KG1 (cell line): Measurements from ENCODE around the gene CCDC40.
"Not testable (repeated sequence)": the region's sequence is repeated elsewhere in the genome, so short reads cannot be mapped to it uniquely, and the experiment has no call there.

Experiments used
- DNase-seq: peaks from one replicate; lab custom pipeline; 2025; lab: John Stamatoyannopoulos, UW

Gene CCDC40

DNA sequence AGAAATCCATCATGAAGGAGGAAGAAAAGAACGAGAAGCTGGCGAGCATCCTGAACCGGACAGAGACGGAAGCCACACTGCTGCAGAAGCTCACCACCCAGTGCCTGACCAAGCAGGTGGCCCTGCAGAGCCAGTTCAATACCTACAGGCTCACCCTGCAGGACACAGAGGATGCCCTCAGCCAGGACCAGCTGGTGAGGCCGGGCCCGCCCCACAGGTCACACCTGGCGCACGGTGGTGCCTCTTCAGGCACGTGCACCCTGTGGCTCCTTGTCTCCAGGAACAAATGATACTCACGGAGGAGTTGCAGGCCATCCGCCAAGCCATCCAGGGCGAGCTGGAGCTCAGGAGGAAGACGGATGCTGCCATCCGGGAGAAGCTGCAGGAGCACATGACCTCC, 45.2 kb downstream of the CCDC40 start:
- DNase-seq: no peak

- peak; percentile 35 for DNase-seq
Observed at GRCh38 chr17:80082403-80083135, 46.1 kb downstream of the CCDC40 start.

DNA sequence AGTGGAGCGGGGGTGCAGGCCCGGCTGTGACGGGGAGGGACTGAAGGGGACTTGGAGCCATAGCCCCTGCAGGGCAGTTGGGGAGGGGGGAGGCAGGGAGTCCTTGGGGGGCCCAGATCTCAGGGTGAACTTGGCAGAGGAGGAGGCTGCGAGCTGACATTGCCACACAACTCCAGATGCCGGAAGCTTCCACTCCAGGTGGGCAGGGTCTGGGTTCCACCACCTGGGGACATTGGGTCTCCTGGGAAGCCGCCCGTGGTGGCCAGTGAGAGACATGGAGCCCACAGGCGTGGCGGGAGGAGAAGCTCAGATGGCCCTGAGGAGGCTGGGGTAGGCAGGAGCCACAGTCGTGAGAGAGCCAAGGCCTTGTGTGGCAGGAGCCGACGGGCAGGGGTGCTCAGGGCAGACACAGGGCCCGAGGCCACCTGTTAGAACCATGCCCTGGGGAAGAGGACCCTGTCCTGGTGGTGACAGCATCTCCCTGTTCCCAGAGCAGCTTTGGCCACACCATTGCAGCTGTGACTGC, 46.8 kb downstream of the CCDC40 start:
- DNase-seq: no peak

GRCh38 chr17:80084773-80085172, 48.3 kb downstream of the CCDC40 start:
- no peak for DNase-seq

GRCh38 chr17:80086081-80086480, 49.6 kb downstream of the CCDC40 start:
- no peak for DNase-seq

- no peak for DNase-seq
Observed at GRCh38 chr17:80086616-80087015, 50.2 kb downstream of the CCDC40 start.

GRCh38 chr17:80087346-80088265, 51.2 kb downstream of the CCDC40 start:
- no peak for DNase-seq

DNA sequence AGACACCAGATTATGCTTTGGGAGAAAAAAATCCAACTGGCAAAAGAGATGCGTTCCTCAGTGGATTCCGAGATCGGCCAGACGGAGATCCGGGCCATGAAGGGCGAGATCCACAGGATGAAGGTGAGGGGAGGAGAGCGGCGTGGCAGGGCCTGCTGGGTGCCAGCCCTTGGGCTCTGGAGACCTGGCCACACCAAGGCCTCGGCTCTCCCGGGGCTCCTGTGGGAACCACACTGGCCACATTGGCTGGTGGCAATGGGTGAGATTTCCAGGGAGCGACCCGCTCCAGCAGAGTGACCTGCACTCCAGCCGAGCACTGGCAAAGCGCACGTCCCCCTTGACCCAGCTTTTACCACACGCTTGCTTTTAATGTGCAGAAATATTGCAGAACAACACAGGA, 53.3 kb downstream of the CCDC40 start:
- DNase-seq: no peak

DNA sequence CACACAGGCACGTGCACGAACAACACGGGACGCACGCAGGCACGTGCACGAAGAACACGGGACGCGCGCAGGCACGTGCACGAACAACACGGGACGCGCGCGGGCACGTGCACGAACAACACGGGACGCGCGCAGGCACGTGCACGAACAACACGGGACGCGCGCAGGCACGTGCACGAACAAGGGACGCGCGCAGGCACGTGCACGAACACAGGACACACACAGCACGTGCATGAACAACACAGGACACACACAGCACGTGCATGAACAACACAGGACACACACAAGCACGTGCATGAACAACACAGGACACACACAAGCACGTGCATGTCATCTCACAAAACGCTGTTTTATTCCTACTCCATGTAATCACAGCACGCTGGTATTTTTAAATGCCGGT, 53.7 kb downstream of the CCDC40 start:
- DNase-seq: not testable (repeated sequence)

DNA sequence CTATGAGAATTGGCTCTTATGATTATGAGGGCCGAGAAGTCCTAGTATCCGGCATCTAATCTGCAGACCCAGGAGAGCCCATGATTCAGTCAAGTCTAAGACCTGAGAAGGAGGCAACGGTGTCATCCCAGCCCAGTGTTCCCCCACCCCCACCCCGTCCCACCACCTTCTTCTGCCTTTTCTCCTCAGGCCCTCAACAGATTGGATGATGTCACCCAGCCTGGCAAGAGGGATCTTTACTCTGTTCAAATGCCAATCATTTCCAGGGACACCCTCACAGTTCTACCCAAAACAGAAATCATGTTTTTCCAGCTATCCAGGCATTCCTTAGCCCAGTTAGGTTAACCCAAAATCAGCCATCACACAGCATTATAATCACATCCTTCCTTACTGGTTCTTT, 54.9 kb downstream of the CCDC40 start:
- DNase-seq: no peak

DNA sequence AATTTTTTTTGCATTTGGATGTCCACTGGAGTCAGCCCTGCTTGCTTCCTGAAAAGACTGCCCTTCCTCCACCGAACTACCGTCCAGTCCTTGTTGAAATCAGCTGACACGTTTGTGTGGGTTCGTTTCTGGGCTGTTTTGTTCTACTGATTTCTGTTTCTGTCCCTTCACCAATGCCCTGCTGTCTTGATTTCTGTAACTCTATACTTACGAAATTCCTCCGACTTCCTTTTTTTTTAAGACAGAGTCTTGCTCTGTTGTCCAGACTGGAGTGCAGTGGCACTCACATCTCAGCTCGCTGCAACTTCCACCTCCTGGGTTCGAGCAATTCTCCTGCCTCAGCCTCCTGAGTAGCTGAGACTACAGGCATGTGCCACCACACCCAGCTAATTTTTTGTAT, 56.5 kb downstream of the CCDC40 start:
- no peak for DNase-seq

GRCh38 chr17:80095038-80095843, 58.8 kb downstream of the CCDC40 start:
- DNase-seq: no peak

DNA sequence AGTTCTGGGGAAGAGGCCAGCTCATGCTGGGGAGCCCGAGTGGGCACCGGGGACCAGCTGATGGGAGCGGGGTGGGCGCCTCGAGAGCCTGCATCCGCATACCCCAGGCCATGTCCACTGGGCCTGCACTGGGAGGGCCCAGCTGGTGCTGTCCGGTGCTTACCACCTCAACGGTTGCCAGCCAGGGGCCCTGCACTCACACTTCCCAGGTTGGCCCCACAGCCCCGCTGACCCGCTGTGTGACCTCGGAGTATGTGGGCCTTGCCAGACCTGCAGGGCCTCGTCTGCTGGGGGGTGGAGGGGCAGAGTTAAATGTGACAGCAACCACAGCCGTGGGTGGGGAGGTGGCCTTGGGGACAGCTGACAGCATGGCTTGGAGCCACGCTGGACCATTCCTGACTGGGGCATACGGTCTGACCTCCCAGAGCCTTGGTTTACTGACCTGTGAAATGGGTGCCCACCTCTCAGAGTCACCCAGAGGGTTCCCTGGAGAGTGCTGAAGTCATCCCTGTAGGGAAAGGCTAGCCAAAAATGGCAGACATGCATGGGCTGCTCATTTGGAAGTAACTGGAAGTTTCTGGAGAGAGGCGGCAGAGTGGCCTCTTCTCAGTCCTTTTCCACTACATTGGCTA, 59.5 kb downstream of the CCDC40 start:
- no peak for DNase-seq

- DNase-seq: no peak
Observed at GRCh38 chr17:80096561-80097021, 60.1 kb downstream of the CCDC40 start.

DNA sequence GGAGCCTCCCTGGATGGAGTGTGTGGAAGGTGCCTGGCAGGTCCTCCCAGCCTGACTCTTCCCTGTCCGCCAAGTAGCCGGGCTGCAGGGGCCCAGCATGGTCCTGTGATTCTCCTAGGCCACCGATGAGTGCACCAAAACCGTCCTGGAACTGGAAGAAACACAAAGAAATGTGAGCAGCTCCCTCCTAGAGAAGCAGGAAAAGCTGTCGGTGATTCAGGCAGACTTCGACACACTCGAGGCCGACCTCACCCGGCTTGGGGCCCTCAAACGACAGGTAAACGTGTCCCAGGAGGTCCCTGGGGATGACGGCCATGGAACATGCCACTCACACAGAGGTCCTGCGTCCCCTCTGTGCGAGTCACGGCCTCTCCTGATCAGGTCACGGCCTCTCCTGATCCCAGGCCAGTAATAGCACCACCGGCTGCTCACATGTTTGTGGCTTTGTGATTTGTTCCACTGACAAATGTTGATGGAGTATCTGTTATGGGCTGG, 60.7 kb downstream of the CCDC40 start:
- no peak for DNase-seq

DNA sequence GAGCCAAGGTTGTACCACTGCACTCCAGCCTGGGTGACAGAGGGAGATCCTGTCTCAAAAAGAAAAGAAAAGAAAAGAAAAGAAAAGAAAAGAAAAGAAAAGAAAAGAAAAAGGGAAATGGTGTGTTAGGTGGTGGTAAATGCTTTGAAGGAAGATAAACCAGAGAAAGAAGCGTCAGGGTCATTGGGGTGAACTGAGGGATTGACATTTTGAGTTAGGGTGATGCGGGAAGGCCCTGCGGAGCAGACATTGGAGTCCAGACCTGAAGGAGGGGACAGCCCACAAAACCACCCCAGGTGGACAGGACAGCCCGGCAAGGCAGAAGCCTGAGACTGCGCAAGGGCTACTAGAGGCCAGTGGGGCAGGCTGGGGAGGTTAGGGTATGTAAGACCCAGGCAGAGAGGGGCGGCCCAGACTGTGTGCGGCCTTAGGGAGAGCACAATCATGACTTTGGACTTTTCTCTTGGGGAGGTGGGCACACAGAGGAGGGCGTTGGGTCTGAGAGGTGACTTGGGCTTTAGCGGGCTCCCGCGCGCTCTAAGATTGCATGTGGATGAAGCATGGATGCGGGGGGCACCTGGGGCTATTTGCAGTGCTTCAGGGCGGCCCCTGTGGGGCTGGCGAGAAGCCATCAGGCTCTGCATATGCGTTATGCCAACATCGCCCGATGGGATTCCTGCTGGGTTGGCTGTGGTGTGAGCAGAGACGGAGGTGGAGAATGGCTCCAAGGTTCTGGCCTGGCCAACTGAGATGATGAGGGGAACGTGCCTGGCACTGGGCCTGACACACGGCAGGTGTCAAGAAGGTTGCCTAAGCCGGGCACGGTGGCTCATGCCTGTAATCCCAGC, 61.6 kb downstream of the CCDC40 start:
- no peak for DNase-seq

DNA sequence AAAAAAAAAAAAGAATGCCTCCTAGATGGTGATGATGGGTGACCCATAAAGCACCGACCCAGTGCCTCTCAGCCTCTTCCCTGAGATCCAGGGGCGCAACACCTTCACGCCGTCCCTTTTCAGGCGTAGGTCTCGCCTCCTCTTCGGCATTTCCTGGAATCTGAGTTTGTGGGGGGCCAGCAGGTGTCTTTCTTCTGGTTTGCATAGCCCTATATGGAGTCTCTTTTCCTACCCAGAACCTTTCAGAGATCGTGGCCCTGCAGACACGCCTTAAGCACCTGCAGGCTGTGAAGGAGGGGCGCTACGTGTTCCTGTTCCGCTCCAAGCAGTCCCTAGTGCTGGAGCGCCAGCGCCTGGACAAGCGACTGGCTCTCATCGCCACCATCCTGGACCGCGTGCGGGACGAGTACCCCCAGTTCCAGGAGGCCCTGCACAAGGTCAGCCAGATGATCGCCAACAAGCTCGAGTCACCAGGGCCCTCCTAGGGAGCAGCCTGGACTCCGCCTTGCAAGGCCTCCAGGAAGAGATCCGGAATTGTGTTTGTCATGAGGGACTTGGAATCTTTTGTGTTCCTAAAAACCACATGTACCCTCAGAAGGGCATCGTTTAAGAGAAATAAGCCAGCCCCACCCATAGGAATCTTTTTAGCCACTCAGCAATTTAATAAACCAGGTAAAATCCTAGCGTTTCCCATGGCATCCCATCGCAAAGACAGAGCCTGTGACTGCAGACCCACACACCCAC, 63.0 kb downstream of the CCDC40 start:
- DNase-seq: no peak

DNA sequence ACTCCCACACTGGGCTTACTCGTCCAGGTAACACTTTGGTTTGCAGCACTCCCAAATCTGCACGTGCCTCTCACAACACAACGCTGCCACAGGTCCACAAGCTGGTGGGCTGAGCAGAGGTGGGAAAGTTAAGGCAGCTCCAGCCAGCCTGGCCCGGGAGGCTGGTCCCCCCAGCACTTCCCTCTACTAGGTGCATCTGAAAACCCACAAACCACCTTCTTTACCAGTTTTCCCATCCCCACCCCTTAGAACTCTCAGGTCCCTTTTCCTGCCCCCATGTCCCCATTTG, 63.5 kb downstream of the CCDC40 start:
- DNase-seq: no peak

DNA sequence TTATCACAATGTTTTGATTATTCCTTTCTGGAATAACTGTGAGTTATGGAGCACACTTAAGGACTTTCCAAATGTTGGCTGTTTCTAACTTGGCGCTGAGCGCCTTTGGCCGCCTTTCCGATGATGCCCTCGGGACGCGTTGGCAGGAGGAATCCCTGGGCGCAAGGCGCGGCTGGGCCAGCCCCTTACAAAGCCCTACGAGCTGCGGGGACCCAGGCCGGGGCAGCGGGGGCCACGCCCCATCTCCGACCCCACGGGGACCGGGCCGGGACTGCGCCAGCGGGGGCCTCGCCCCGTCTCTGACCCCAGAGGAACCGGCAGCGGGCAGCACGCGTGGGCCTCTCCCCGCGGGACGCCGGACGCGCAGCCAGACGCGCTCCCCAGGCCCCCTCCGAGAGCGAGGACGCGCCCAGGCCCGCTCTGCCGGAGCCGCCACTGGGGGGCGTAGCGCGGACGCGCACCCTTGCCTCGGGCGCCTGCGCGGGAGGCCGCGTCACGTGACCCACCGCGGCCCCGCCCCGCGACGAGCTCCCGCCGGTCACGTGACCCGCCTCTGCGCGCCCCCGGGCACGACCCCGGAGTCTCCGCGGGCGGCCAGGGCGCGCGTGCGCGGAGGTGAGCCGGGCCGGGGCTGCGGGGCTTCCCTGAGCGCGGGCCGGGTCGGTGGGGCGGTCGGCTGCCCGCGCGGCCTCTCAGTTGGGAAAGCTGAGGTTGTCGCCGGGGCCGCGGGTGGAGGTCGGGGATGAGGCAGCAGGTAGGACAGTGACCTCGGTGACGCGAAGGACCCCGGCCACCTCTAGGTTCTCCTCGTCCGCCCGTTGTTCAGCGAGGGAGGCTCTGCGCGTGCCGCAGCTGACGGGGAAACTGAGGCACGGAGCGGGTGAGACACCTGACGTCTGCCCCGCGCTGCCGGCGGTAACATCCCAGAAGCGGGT, 64.8 kb downstream of the CCDC40 start, which contains the start of gene GAA:
Gene GAA (plus strand): TSS at position 571 of the 935 bp plus-strand sequence. CDS start 3,006 bp downstream, outside the sequence.
- DNase-seq: peak; percentile 83
